ENCODE measurements around the gene C19orf18. TPM values are rescaled to one million over a fixed set of nuclear protein-coding genes. Genes with fewer than 3 reads are reported as not detected.
A peak's percentile ranks its signal among the peaks of the same experiment; 100 is the strongest.

C19orf18 gene
- polyA plus RNA-seq, 1 donor from 2014 or later = not detected

- Histone ChIP-seq H3K9ac (ENCODE audit: low read length) (no peak overlapping the region), H3K27ac (ENCODE audit: low read length) (no peak overlapping the region), H3K9me3 (ENCODE audit: low read length) (no peaks in the 10 kb centered on the region), H3K9me2 (ENCODE audit: insufficient read depth, low read length) (no peaks in the 10 kb centered on the region), H3K4me3 (ENCODE audit: low read length) (no peak overlapping the region), H3F3A (ENCODE audit: insufficient read depth, low read length, poor library complexity, severe bottlenecking) (no peaks in the 10 kb centered on the region), H3K27me3 (ENCODE audit: insufficient read depth, low read depth, low read length) (no peaks in the 10 kb centered on the region), H2AFZ (ENCODE audit: low read depth, low read length) (no peak overlapping the region), H3K36me3 (ENCODE audit: insufficient read depth, low read length) (no peaks in the 10 kb centered on the region), H4K20me1 (ENCODE audit: insufficient read depth) (no peaks in the 10 kb centered on the region), H3K4me2 (ENCODE audit: low read length) (no peak overlapping the region), H3K79me2 (replicated peaks; ENCODE audit: insufficient read depth, low read length) (no peaks in the 10 kb centered on the region)
- TF ChIP-seq EP300 (conservative IDR thresholded peaks at IDR 0.05; ENCODE audit: poor library complexity, severe bottlenecking) = no peak
- no peak for TF ChIP-seq REST (IDR thresholded peaks at IDR 0.05; ENCODE audit: borderline replicate concordance)
- TF ChIP-seq TAF1 (IDR thresholded peaks at IDR 0.05; ENCODE audit: low read depth) = no peak
- TF ChIP-seq RAD21 (conservative IDR thresholded peaks at IDR 0.05) = peak; percentile 51
- TF ChIP-seq EZH2 (IDR thresholded peaks at IDR 0.05; ENCODE audit: borderline replicate concordance, insufficient read depth, low read length, poor library complexity, severe bottlenecking) = no peak
- peak; percentile 59 for TF ChIP-seq SMC3 (conservative IDR thresholded peaks at IDR 0.05; ENCODE audit: poor library complexity)
- TF ChIP-seq CTCF (IDR thresholded peaks at IDR 0.05; ENCODE audit: poor library complexity, severe bottlenecking) = peak; percentile 52
- no peak for TF ChIP-seq POLR2AphosphoS5 (IDR thresholded peaks at IDR 0.05)
- TF ChIP-seq MXI1 (conservative IDR thresholded peaks at IDR 0.05; ENCODE audit: poor library complexity, severe bottlenecking) = no peak
Measured at GRCh38 chr19:58021541-58022282, 47.4 kb upstream of the C19orf18 start.

GRCh38 chr19:58020129-58020528 is 45.8 kb upstream of the C19orf18 start:
- Histone ChIP-seq H3K36me3 (ENCODE audit: insufficient read depth, low read length) (no peaks in the 10 kb centered on the region), H3K4me3 (ENCODE audit: low read length) (no peak overlapping the region), H3K27ac (ENCODE audit: low read length) (no peak overlapping the region), H3K9me3 (ENCODE audit: low read length) (no peaks in the 10 kb centered on the region), H2AFZ (ENCODE audit: low read depth, low read length) (no peak overlapping the region), H3K79me2 (replicated peaks; ENCODE audit: insufficient read depth, low read length) (no peaks in the 10 kb centered on the region), H4K20me1 (ENCODE audit: insufficient read depth) (no peaks in the 10 kb centered on the region), H3K27me3 (ENCODE audit: insufficient read depth, low read depth, low read length) (no peaks in the 10 kb centered on the region), H3F3A (ENCODE audit: insufficient read depth, low read length, poor library complexity, severe bottlenecking) (no peaks in the 10 kb centered on the region), H3K4me2 (ENCODE audit: low read length) (no peak overlapping the region), H3K9ac (ENCODE audit: low read length) (no peak overlapping the region), H3K9me2 (ENCODE audit: insufficient read depth, low read length) (no peaks in the 10 kb centered on the region)
- TF ChIP-seq CTCF (IDR thresholded peaks at IDR 0.05; ENCODE audit: poor library complexity, severe bottlenecking) (no peak), EZH2 (IDR thresholded peaks at IDR 0.05; ENCODE audit: borderline replicate concordance, insufficient read depth, low read length, poor library complexity, severe bottlenecking) (no peak), POLR2AphosphoS5 (IDR thresholded peaks at IDR 0.05) (no peak), SMC3 (conservative IDR thresholded peaks at IDR 0.05; ENCODE audit: poor library complexity) (no peak), TAF1 (IDR thresholded peaks at IDR 0.05; ENCODE audit: low read depth) (no peak), RAD21 (conservative IDR thresholded peaks at IDR 0.05) (no peak), MXI1 (conservative IDR thresholded peaks at IDR 0.05; ENCODE audit: poor library complexity, severe bottlenecking) (no peak), EP300 (conservative IDR thresholded peaks at IDR 0.05; ENCODE audit: poor library complexity, severe bottlenecking) (no peak), REST (IDR thresholded peaks at IDR 0.05; ENCODE audit: borderline replicate concordance) (no peak)

Data from neural cell (in vitro differentiated cells).